Measurements from ENCODE around the gene SLC22A17. TPM values are rescaled to one million over a fixed set of nuclear protein-coding genes. Genes with fewer than 3 reads are reported as not detected.

SLC22A17 gene
- total and polyA plus RNA-seq, 9 of the 15 experiments (the other 6 are each of a cell fraction or from before 2014, with no cell fraction given) = 0.07 to 0.09 TPM; not detected in 7

GRCh38 chr14:23335623-23336022 lies 17.1 kb downstream of the SLC22A17 start:
- Histone ChIP-seq H3K9me1 (ENCODE audit: control insufficient read depth, insufficient read depth, low read length) (no peaks in the 10 kb centered on the region), H3K4me3 (no peak overlapping the region), H3K27me3 (ENCODE audit: control insufficient read depth in 2 of 2, insufficient read depth in 2 of 2, low read length in 2 of 2) (peaks cover 0 to 4% of the 10 kb centered on the region in 2 experiments; a peak in 1 of 5 replicates), H3K4me2 (ENCODE audit: insufficient read depth, low read length) (no peak overlapping the region), H3K9me3 (replicated peaks; ENCODE audit: control insufficient read depth, insufficient read depth, low read depth, low read length) (no peaks in the 10 kb centered on the region), H3K27ac (ENCODE audit: extremely low read depth, low read depth, low read length) (no peak overlapping the region), H3K9ac (ENCODE audit: insufficient read depth in 1 of 2, low read depth in 2 of 2, low read length in 2 of 2) (no peak overlapping the region), H3K36me3 (ENCODE audit: control insufficient read depth, insufficient read depth, low read length) (no peaks in the 10 kb centered on the region), H4K20me1 (replicated peaks; ENCODE audit: control insufficient read depth, insufficient read depth, low read length) (no peaks in the 10 kb centered on the region), H3K4me1 (replicated peaks in 1 of 2; ENCODE audit: control insufficient read depth in 2 of 2, insufficient read depth in 2 of 2, low read length in 2 of 2) (no peaks in the 10 kb centered on the region; a peak in 1 of 5 replicates), H2AFZ (ENCODE audit: low read depth, low read length) (no peak overlapping the region), H3K79me2 (ENCODE audit: control insufficient read depth, insufficient read depth, low read length) (no peaks in the 10 kb centered on the region)
- peak in 1 of 4 experiments; percentile 26 for DNase-seq (ENCODE audit: extremely low read depth in 1 of 4, low spot score in 3 of 4)
- ChIA-PET CTCF (ENCODE audit: low intra/inter-chr PET ratio) (no interaction called here), POLR2A (interaction anchor here (0.8 to 1.1 kb wide), 4 partner anchors 9 to 134 kb away, joined by 3 to 5 read pairs (median 3); partner anchors contain the start of gene NGDN)
- FAIRE-seq = no peak
- 2% methylated on average over 5 of the region's 5 CpGs for WGBS (ENCODE audit: insufficient coverage, low coverage, missing lambda C conversion rate)
- intact Hi-C loops (cut with micrococcal nuclease) = no loop called here
- in situ Hi-C loops (cut with MboI) = loop anchor here (5.0 kb wide), 1 partner anchor 593 kb away; no protein-coding TSS in a partner anchor
- ATAC-seq = no peak
- no TSS peak for BruUV-seq (replicated peaks)
- TF ChIP-seq E2F6 (IDR thresholded peaks at IDR 0.05; ENCODE audit: borderline replicate concordance in 1 of 2, extremely low read depth in 1 of 2, insufficient read depth in 1 of 2, insufficient read length in 1 of 2, low read depth in 1 of 2, low read length in 1 of 2, poor library complexity in 1 of 2, severe bottlenecking in 1 of 2) (peak in 1 of 2 experiments; percentile 20), KDM1A (IDR thresholded peaks at IDR 0.05) (peak; percentile 51 to 55; a peak in 3 of 4 replicates), CBFA2T3 (IDR thresholded peaks at IDR 0.05) (peak; percentile 56), CBFA2T2 (conservative IDR thresholded peaks at IDR 0.05) (peak; percentile 42), TEAD1 (CRISPR knock-in tag; IDR thresholded peaks at IDR 0.05) (no peak), TAL1 (IDR thresholded peaks at IDR 0.05) (0 out of 2 replicates have a peak, but pooled peaks have one; percentile 13), LARP7 (IDR thresholded peaks at IDR 0.05) (no peak), TEAD4 (IDR thresholded peaks at IDR 0.05; ENCODE audit: low read length) (peak; percentile 20; the same call in 1 of the 2 replicates), TEAD4 (CRISPR knock-in tag; IDR thresholded peaks at IDR 0.05; ENCODE audit: borderline replicate concordance) (no peak), ARID1B (IDR thresholded peaks at IDR 0.05) (0 out of 2 replicates have a peak, but pooled peaks have one; percentile 41), MGA (IDR thresholded peaks at IDR 0.05) (peak; percentile 52)
